PC-9 (cell line): ENCODE data around the gene CRLF3. TPM values are rescaled to one million over a fixed set of nuclear protein-coding genes. Genes with fewer than 3 reads are reported as not detected.

Source experiments
- BruUV-seq: library from RNA; stranded (reverse); fragments of 400-500 nt; replicated peaks from 2 replicates; lab custom pipeline; 2021; lab: Mats Ljungman, UMichigan
- CTCF ChIA-PET: fragments of 300-600 bp; sonication (Branson Sonifier 250); formaldehyde crosslinking; loops from one replicate; lab custom pipeline; 2022; ENCODE audit warnings: antibody characterized with exemption; lab: Charles Lee
- POLR2A ChIA-PET: fragments of 300-600 bp; sonication (Branson Sonifier 250); formaldehyde crosslinking; loops from one replicate; lab custom pipeline; 2022; ENCODE audit warnings: antibody characterized with exemption; ENCODE audit not compliant: unreplicated experiment; lab: Charles Lee
- DNase-seq, 2 experiments: peaks; one replicate each; pipeline versions ENCODE4 v3.0.0 to v3.0.0-alpha.2; 2015 to 2022; ENCODE audit warnings: mixed read lengths in 1 of 2
- H2AFZ ChIP-seq: fragments of 200-600 bp; sonication (generic); 2 replicates; pipeline ENCODE4 v1.8.1; 2017; ENCODE audit warnings: antibody characterized with exemption
- H3F3A ChIP-seq: fragments of 200-600 bp; sonication (generic); 2 replicates; pipeline ENCODE4 v1.8.1; 2017; ENCODE audit warnings: antibody characterized with exemption, mild to moderate bottlenecking, low read depth; ENCODE audit not compliant: insufficient read depth
- H3K27ac ChIP-seq: fragments of 200-600 bp; sonication (generic); 2 replicates; pipeline ENCODE4 v1.6.1; 2016; ENCODE audit warnings: mixed run types
- H3K27me3 ChIP-seq: fragments of 200-600 bp; sonication (generic); 2 replicates; pipeline ENCODE4 v1.6.1; 2016; ENCODE audit warnings: low read depth, mixed run types; ENCODE audit not compliant: insufficient read depth
- H3K36me3 ChIP-seq: fragments of 200-600 bp; sonication (generic); 2 replicates; pipeline ENCODE4 v1.6.1; 2016; ENCODE audit warnings: low read depth, mixed run types
- H3K4me1 ChIP-seq: fragments of 200-600 bp; sonication (generic); replicated peaks from 2 replicates; pipeline ENCODE4 v1.6.1; 2016; ENCODE audit warnings: mixed run types; ENCODE audit not compliant: insufficient read depth
- H3K4me2 ChIP-seq: fragments of 200-600 bp; sonication (generic); 2 replicates; pipeline ENCODE4 v1.6.1; 2017; ENCODE audit warnings: mixed run types
- H3K4me3 ChIP-seq: fragments of 200-600 bp; sonication (generic); 2 replicates; pipeline ENCODE4 v1.6.1; 2016; ENCODE audit warnings: mixed run types
- H3K79me2 ChIP-seq: fragments of 200-600 bp; sonication (generic); 2 replicates; pipeline ENCODE4 v1.6.1; 2017; ENCODE audit warnings: low read depth, mixed run types
- H3K9me2 ChIP-seq: fragments of 200-600 bp; sonication (generic); 2 replicates; pipeline ENCODE4 v1.8.1; 2017; ENCODE audit warnings: mild to moderate bottlenecking; ENCODE audit not compliant: insufficient read depth
- H3K9me3 ChIP-seq: fragments of 200-600 bp; sonication (generic); 2 replicates; pipeline ENCODE4 v1.8.1; 2016; ENCODE audit warnings: low read depth; ENCODE audit not compliant: insufficient read depth
- H4K20me1 ChIP-seq: fragments of 200-600 bp; sonication (generic); 2 replicates; pipeline ENCODE4 v1.8.1; 2017; ENCODE audit not compliant: insufficient read depth
- EZH2 ChIP-seq: fragments of 200-600 bp; sonication (generic); IDR thresholded peaks from 2 replicates; pipeline ENCODE4 v1.8.0; 2017; ENCODE audit warnings: antibody characterized with exemption, low read depth
- intact Hi-C: fragments of 100-400 bp; cut with micrococcal nuclease; formaldehyde crosslinking; loops from one replicate; pipeline ENCODE4 v1.10.0; 2022; ENCODE audit not compliant: unreplicated experiment
- total RNA-seq: library from RNA; stranded (reverse); gene quantifications from 2 replicates; pipeline ENCODE4 v1.2.3, GENCODE V29; 2021
- TF ChIP-seq, protein P1 (sequence below): fragments of 200-600 bp; sonication (generic); conservative IDR thresholded peaks from 2 replicates; pipeline ENCODE4 v1.6.1; 2017; ENCODE audit warnings: mixed run types, antibody characterized with exemption, mild to moderate bottlenecking, moderate library complexity

Gene CRLF3
- total RNA-seq, 1 experiment from 2014 or later: 12.9 TPM

DNA sequence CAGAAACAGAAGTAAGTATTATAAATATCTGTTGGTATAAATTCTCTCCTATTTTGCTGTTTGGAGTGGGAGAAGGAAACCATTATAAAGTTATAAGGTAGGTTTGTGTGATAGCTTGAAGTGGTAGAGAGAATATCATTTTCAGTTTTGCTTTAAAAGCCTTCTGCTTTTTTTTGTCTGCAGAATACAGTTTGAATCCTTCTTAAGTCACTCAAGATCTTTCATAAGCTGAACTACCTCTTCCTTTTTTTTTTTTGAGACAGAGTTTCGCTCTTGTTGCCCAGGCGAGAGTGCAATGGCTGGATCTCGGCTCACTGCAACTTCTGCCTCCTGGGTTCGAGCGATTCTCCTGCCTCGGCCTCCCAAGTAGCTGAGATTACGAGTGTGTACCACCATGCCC, 16.3 kb upstream of the CRLF3 start:
- no peak overlapping the region for H3K4me2 ChIP-seq
- H3K4me1 ChIP-seq: no peaks in the 10 kb centered on the region
- H3F3A ChIP-seq: 0 out of 2 replicates have a peak, but pooled peaks cover 3% of the 10 kb centered on the region
- intact Hi-C loops: no loop called here
- no peaks in the 10 kb centered on the region for H3K9me2 ChIP-seq
- H3K27ac ChIP-seq: no peak overlapping the region
- no peaks in the 10 kb centered on the region for H3K27me3 ChIP-seq
- H3K36me3 ChIP-seq: peaks cover 4% of the 10 kb centered on the region; the same call in 1 of the 2 replicates
- no peaks in the 10 kb centered on the region for H4K20me1 ChIP-seq
- no TSS peak for BruUV-seq
- no peak for DNase-seq
- 0 out of 2 replicates have a peak, but pooled peaks cover 1% of the 10 kb centered on the region for H3K79me2 ChIP-seq
- POLR2A ChIA-PET: no interaction called here
- no peaks in the 10 kb centered on the region; the same call in 1 of the 2 replicates for H3K9me3 ChIP-seq
- CTCF ChIA-PET: no interaction called here
- TF ChIP-seq EZH2: no peak
- TF ChIP-seq, protein P1, sequence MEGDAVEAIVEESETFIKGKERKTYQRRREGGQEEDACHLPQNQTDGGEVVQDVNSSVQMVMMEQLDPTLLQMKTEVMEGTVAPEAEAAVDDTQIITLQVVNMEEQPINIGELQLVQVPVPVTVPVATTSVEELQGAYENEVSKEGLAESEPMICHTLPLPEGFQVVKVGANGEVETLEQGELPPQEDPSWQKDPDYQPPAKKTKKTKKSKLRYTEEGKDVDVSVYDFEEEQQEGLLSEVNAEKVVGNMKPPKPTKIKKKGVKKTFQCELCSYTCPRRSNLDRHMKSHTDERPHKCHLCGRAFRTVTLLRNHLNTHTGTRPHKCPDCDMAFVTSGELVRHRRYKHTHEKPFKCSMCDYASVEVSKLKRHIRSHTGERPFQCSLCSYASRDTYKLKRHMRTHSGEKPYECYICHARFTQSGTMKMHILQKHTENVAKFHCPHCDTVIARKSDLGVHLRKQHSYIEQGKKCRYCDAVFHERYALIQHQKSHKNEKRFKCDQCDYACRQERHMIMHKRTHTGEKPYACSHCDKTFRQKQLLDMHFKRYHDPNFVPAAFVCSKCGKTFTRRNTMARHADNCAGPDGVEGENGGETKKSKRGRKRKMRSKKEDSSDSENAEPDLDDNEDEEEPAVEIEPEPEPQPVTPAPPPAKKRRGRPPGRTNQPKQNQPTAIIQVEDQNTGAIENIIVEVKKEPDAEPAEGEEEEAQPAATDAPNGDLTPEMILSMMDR: no peak
- no peak overlapping the region for H3K4me3 ChIP-seq
- no peak overlapping the region for H2AFZ ChIP-seq

DNA sequence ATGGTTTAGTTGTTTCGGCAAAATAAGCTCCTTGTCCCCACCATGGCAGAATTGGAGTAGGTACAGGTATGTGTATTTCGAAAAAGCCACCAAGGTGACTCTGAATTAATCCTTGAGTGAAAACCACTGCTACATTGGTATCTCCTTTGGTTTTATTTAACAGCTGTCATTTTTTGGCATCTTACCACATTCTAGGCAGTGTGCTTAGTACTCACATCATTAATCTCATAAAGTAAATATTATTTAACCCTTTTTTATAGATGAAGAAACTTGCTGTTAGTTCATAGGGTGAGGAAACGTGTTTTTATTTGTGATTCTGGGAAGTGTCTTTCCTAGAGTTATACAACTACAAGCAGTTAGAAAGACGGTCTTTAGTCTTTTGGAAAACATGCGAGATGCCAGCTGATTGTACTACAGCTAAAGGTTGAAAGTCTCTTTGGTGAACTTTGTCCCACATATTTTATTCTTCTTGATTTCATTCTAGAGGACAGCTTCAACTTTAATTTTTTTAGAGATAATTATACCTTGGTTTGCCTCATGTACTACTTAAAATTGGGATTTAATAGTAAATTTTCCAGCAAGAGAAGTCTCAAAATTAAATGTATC, 13.8 kb upstream of the CRLF3 start:
- ChIA-PET POLR2A (no interaction called here), CTCF (no interaction called here)
- Histone ChIP-seq H3K4me3 (no peak overlapping the region), H3F3A (peaks cover 3% of the 10 kb centered on the region; the same call in 1 of the 2 replicates), H3K27ac (no peak overlapping the region), H2AFZ (no peak overlapping the region), H3K9me3 (no peaks in the 10 kb centered on the region; the same call in 1 of the 2 replicates), H4K20me1 (no peaks in the 10 kb centered on the region), H3K9me2 (no peaks in the 10 kb centered on the region), H3K27me3 (no peaks in the 10 kb centered on the region), H3K79me2 (peaks cover 22% of the 10 kb centered on the region), H3K4me2 (no peak overlapping the region), H3K4me1 (peaks cover 5% of the 10 kb centered on the region; the same call in 1 of the 2 replicates), H3K36me3 (peaks cover 4% of the 10 kb centered on the region; the same call in 1 of the 2 replicates)
- intact Hi-C loops: no loop called here
- BruUV-seq: no TSS peak
- TF ChIP-seq, protein P1: no peak
- no peak for TF ChIP-seq EZH2
- DNase-seq: no peak

DNA sequence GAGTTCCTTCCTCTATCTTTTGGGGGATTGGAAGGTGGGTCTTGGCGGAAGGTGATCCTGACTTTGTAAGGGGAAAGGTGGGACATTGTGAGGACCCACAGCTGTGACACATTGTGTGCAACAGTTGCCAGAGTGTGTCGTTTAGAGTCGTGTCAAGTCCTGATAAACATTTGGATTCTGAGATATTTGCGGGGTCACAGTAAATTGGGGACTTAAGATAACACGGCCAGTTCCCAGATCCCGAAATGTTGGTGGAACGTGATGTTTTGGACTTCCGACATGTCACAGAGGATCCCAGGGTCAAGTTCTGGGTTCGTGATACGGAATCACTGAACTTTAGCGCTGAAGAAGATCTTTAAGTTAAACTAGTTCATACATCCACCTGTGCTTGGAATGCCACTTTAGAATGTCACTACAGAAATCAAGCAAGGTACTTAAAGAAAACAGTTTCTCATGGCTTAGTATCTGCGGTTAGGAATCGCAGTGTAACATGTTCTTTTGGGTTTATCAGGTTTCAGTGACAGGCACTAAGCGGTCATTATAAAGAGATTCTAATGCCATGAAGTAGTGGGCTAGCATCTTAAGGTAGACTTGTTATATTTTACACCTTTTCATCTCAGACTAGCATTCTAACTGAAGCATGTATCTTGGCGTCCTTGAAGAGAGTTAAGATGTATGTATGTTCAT, 8.1 kb upstream of the CRLF3 start:
- Histone ChIP-seq H3K27ac (no peak overlapping the region), H3K9me2 (no peaks in the 10 kb centered on the region), H3K4me1 (peaks cover 20% of the 10 kb centered on the region), H3K36me3 (no peaks in the 10 kb centered on the region), H3K79me2 (peaks cover 37% of the 10 kb centered on the region), H3F3A (no peaks in the 10 kb centered on the region; the same call in none of the 2 replicates), H3K4me3 (peak overlapping the region; percentile 79), H2AFZ (peak overlapping the region; percentile 96), H3K4me2 (peak overlapping the region; percentile 93), H3K9me3 (no peaks in the 10 kb centered on the region), H3K27me3 (no peaks in the 10 kb centered on the region), H4K20me1 (no peaks in the 10 kb centered on the region)
- BruUV-seq: no TSS peak
- DNase-seq: no peak
- intact Hi-C loops: no loop called here
- CTCF ChIA-PET: interaction anchor here (0.6 kb wide), 1 partner anchor 11 kb away, joined by 4 read pairs; no protein-coding TSS in a partner anchor
- TF ChIP-seq, protein P1: no peak
- TF ChIP-seq EZH2: no peak
- POLR2A ChIA-PET: interaction anchor here (0.5 kb wide), 1 partner anchor 23 kb away, joined by 4 read pairs; no protein-coding TSS in a partner anchor
